ENCODE measurements around the gene ACSS3. TPM values are rescaled to one million over a fixed set of nuclear protein-coding genes. Genes with fewer than 3 reads are reported as not detected.

ACSS3 gene
- total RNA-seq, 1 experiment from 2014 or later, result 19.3 TPM

- peaks cover 67 to 71% of the 10 kb centered on the region in 2 experiments for H3K4me1 Mint-ChIP-seq
- no peak overlapping the region for H3K14ac ChIP-seq (ENCODE audit: insufficient read depth, low read length)
- H3K27me3 Mint-ChIP-seq (ENCODE audit: low read depth), result no peaks in the 10 kb centered on the region
- H3T11ph ChIP-seq (ENCODE audit: low read length), result no peak overlapping the region
- no peaks in the 10 kb centered on the region for H4K20me1 ChIP-seq (ENCODE audit: control insufficient read depth, insufficient read depth, insufficient read length)
- H2AFZ ChIP-seq (ENCODE audit: low read length), result no peak overlapping the region
- no CpG with 5 or more reads among the region's 1 CpG for WGBS (ENCODE audit: extremely low coverage, insufficient read length, low lambda C conversion rate)
- no peaks in the 10 kb centered on the region for H3K23me2 ChIP-seq (ENCODE audit: insufficient read length, low read depth, low read length, poor library complexity, severe bottlenecking)
- no peak overlapping the region for H3K56ac ChIP-seq (ENCODE audit: insufficient read length, low read depth, low read length)
- TF ChIP-seq CTCF (conservative IDR thresholded peaks at IDR 0.05), result no peak
- no peaks in the 10 kb centered on the region for H3K27me3 ChIP-seq (ENCODE audit: insufficient read depth, low read length)
- no peak overlapping the region for H3K4ac ChIP-seq (ENCODE audit: low read depth, low read length)
- H3K4me2 ChIP-seq (ENCODE audit: insufficient read depth, insufficient read length, low read length), result peak overlapping the region; percentile 43
- H3K36me3 Mint-ChIP-seq (ENCODE audit: insufficient read depth in 1 of 3, low read depth in 3 of 3), result no peaks in the 10 kb centered on the region
- H3K9me3 ChIP-seq (ENCODE audit: control insufficient read depth, low read depth, low read length), result no peaks in the 10 kb centered on the region
- H4K8ac ChIP-seq (replicated peaks; ENCODE audit: insufficient read length, low read depth, low read length), result no peak overlapping the region
- peaks cover 14% of the 10 kb centered on the region; the same call in 1 of the 2 replicates for H3K4me1 ChIP-seq (ENCODE audit: insufficient read depth, low read length)
- H3K9ac ChIP-seq (ENCODE audit: extremely low read depth, insufficient read length, low read length), result no peak overlapping the region
- no peak overlapping the region for H4K91ac ChIP-seq (ENCODE audit: insufficient read length, low read depth, low read length)
- DNase-seq, result no peak
- no peak overlapping the region for H2BK15ac ChIP-seq (ENCODE audit: low read depth, low read length)
- H4K5ac ChIP-seq (ENCODE audit: insufficient read length, low read depth, low read length), result no peak overlapping the region
- H3K18ac ChIP-seq (ENCODE audit: insufficient read length, low read depth, low read length), result peak overlapping the region; percentile 48
- H3K4me3 Mint-ChIP-seq, result peak overlapping the region in 1 of 2 experiments; percentile 0; a peak in 1 of 5 replicates
- no peak overlapping the region for H2BK12ac ChIP-seq (ENCODE audit: insufficient read length, low read depth, low read length)
- H3K79me2 ChIP-seq (ENCODE audit: insufficient read depth, low read length), result no peaks in the 10 kb centered on the region
- H2BK5ac ChIP-seq (ENCODE audit: insufficient read length, low read length), result no peak overlapping the region
- no peak overlapping the region for H2BK120ac ChIP-seq (ENCODE audit: low read depth, low read length, poor library complexity, severe bottlenecking)
- no peak overlapping the region for H3K27ac ChIP-seq (ENCODE audit: insufficient read length, low read depth, low read length)
- H2BK20ac ChIP-seq (ENCODE audit: low read depth, low read length, poor library complexity, severe bottlenecking), result no peak overlapping the region
- H2AK5ac ChIP-seq (ENCODE audit: insufficient read length, low read length), result no peak overlapping the region
- H3K27ac Mint-ChIP-seq, result peak overlapping the region in 2 of 3 experiments; percentile 1 to 87; a peak in 3 of 7 replicates
- no peaks in the 10 kb centered on the region for H3K9me3 Mint-ChIP-seq
- H3K23ac ChIP-seq (ENCODE audit: insufficient read length, low read depth, low read length), result no peak overlapping the region
- H3K79me1 ChIP-seq (ENCODE audit: insufficient read depth, low read depth, low read length, poor library complexity, severe bottlenecking), result no peaks in the 10 kb centered on the region
These were observed 129.3 kb downstream of the ACSS3 start for GRCh38 chr12:81207173-81207572.

Measured in H9 (cell line).